HG03378 (cell line): ENCODE measurements around the gene SYNGR4.

Experiments
- ATAC-seq: cut with Tn5 transposase; IDR thresholded peaks from one replicate; pipeline ENCODE4 v1.9.1; 2021; ENCODE audit warnings: mild to moderate bottlenecking, moderate library complexity; ENCODE audit not compliant: unreplicated experiment

Gene SYNGR4

GRCh38 chr19:48341515-48342413, 22.4 kb upstream of the SYNGR4 start:
- no peak for ATAC-seq

GRCh38 chr19:48342414-48342738, 21.8 kb upstream of the SYNGR4 start:
- no peak for ATAC-seq

GRCh38 chr19:48342841-48343540, 21.2 kb upstream of the SYNGR4 start:
- no peak for ATAC-seq

- no peak for ATAC-seq
Observed at GRCh38 chr19:48344892-48345291, 19.3 kb upstream of the SYNGR4 start.

GRCh38 chr19:48346191-48346590, 18.0 kb upstream of the SYNGR4 start:
- ATAC-seq, result no peak

GRCh38 chr19:48348045-48348444, 16.1 kb upstream of the SYNGR4 start:
- ATAC-seq, result no peak

DNA sequence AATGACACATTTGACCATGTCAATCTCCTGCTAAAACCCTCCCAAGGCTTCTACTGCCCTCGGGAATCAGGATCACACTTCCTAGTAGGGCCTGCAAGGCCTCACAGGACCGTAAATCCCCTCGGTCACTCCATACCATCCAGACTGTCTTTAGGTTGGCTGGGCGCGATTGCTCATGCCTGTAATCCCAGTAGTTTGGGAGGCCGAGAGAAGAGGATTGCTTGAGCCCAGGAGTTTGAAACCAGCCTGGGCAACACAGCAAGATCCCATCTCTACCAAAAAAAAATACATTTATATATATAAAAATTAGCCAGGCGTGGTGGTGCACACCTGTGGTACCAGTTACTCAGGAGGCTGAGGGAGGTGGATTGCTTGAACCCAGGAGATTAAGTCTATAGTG, 15.4 kb upstream of the SYNGR4 start:
- ATAC-seq, result no peak

- ATAC-seq, result no peak
Observed at GRCh38 chr19:48350856-48351255, 13.3 kb upstream of the SYNGR4 start.

DNA sequence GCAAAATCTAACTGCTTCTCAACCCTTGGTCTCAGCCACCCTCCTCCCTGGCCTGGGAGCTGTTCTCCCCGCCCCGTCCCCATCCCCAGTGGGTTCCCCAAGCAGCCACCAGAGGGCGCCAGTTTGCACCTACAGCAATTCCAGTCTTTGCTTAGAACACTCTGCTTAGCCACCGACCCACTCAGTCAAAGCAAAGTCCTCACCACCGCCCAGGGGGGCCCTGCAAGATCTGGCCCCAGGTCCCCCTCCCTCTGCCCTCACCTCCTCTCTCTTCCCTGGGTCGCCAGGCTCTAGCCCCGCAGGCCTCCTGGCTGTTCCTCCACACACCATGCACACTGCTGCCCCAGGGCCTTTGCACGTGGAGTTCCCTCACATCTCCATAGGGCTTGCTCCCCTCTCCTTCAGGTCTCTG, 12.8 kb upstream of the SYNGR4 start:
- no peak for ATAC-seq

GRCh38 chr19:48353677-48354076, 10.5 kb upstream of the SYNGR4 start:
- ATAC-seq, result no peak

- ATAC-seq, result no peak
Observed at GRCh38 chr19:48354332-48354992, 9.7 kb upstream of the SYNGR4 start.

- ATAC-seq, result no peak
Observed at GRCh38 chr19:48355365-48355954, 8.7 kb upstream of the SYNGR4 start.

DNA sequence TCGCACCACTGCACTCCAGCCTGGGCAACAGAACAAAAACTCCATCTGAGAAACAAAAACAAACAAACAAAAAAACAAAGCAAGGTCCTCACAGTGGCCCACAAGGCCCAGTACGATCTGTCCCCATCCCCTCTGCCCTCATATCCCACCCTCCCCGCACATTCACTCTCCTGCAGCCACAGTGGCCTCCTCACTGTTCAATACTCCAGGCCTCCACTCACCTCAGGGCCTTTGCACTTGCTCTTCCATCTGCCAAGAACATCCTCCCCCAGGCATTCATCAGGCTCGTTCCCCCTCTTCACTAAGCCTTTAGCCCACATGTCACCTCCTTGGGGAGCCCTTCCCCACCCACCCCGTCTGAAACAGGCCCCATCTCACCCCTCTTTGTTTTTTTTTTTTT, 5.0 kb upstream of the SYNGR4 start:
- no peak for ATAC-seq

DNA sequence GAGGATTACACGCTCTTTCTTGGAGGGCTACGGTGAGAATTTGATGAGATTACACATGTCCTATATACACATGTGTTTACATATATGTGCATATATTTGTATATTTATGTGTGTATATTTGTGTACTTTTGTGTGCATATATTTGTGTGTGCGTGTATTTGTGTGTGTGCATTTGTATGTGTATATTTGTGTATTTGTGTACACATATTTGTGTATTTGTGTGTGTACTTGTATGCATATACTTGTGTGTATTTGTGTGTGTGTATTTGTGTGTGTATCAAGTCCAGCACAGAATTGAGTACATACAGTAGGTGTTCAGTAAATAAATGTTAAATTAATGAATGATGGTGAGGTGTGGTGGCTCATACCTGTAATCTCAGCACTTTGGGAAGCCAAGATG, 2.3 kb upstream of the SYNGR4 start:
- ATAC-seq, result no peak

- ATAC-seq, result peak; percentile 36
Observed at GRCh38 chr19:48362716-48363499, 1.3 kb upstream of the SYNGR4 start.

DNA sequence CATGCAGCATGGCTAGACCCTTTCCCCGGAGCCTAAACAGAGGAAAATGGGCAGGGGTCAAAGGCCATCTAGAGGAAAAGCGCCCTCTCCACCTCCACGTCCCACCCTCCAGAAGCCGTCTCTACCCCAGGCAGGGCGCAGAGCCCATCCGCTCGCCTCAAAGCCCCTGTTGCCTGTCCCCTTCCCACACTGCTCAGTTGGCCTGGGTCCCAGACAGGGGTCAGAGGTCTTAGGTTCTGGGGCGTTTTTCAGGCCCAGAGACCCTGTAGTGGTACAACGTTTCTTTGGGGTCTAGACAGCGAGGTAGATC, 712 bp upstream of the SYNGR4 start:
- ATAC-seq, result peak; percentile 6

GRCh38 chr19:48364598-48365348, 606 bp downstream of the SYNGR4 start:
- ATAC-seq, result no peak

- ATAC-seq, result no peak
Observed at GRCh38 chr19:48365602-48366001, 1.4 kb downstream of the SYNGR4 start.

GRCh38 chr19:48367855-48368254, 3.7 kb downstream of the SYNGR4 start:
- ATAC-seq, result no peak

DNA sequence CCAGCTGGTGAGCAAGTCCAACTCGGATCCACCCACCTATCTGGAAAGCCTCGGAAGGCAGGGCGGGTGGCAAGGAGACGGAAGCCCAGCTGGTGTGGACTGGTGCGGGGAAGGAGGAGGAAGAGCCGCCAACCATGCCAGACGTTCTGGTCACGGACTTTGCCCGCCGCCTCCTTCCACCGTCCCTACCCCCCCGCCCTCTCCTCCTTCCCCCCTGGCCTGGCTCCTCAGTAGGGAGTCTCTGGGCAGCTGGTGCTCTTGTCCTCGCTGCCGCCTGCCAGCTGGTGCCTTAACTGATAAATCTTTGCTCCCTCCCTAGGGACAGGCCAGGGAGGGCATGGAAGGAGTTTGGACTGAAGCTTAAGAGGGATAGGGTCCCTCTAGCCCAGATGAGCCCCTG, 4.8 kb downstream of the SYNGR4 start:
- no peak for ATAC-seq
